Esophagus muscularis mucosa (tissue), 4 donors: ENCODE measurements around the gene PMVK. TPM values are rescaled to one million over a fixed set of nuclear protein-coding genes. Genes with fewer than 3 reads are reported as not detected.

Source experiments
- DNase-seq: peaks from one replicate; pipeline ENCODE4 v3.0.0-alpha.2; 2017; ENCODE audit errors: extremely low spot score
- H3K27ac ChIP-seq, 4 donors: fragments of 200-600 bp; sonication (generic); replicated peaks in 1 of 4; 1 replicate in 3 of 4; 2 replicates in 1 of 4; pipeline ENCODE4 v1.5.1; 2016 to 2019; ENCODE audit warnings: mild to moderate bottlenecking in 1 of 4
- H3K27me3 ChIP-seq, 4 donors: fragments of 200-600 bp; sonication (generic); one replicate each; pipeline versions ENCODE4 v1.5.1 to v1.6.0; 2016 to 2019
- H3K36me3 ChIP-seq, 4 donors: fragments of 200-600 bp; sonication (generic); one replicate each; pipeline ENCODE4 v1.5.1; 2016 to 2019
- H3K4me1 ChIP-seq, 4 donors: fragments of 200-600 bp; sonication (generic); one replicate each; pipeline ENCODE4 v1.5.1; 2016 to 2019
- H3K4me3 ChIP-seq, 4 donors: fragments of 200-600 bp; sonication (generic); 1 replicate in 2 of 4; 2 replicates in 2 of 4; pipeline ENCODE4 v1.5.1; 2016 to 2019; ENCODE audit warnings: mild to moderate bottlenecking in 4 of 4, moderate library complexity in 1 of 4
- H3K9me3 ChIP-seq, 4 donors: fragments of 200-600 bp; sonication (generic); 1 replicate in 3 of 4; 2 replicates in 1 of 4; pipeline ENCODE4 v1.5.1; 2016 to 2019
- EP300 ChIP-seq: sonication (generic); formaldehyde crosslinking; IDR thresholded peaks from one replicate; pipeline ENCODE4 v1.6.1; 2017; ENCODE audit warnings: antibody characterized with exemption
- POLR2A ChIP-seq: fragments of 450-650 bp; IDR thresholded peaks from one replicate; pipeline ENCODE4 v1.6.1; 2017; ENCODE audit warnings: antibody characterized with exemption, moderate library complexity, mild to moderate bottlenecking, low read depth
- POLR2AphosphoS5 ChIP-seq, 2 donors: sonication (generic); formaldehyde crosslinking; IDR thresholded peaks; one replicate each; pipeline ENCODE4 v1.6.1; 2017; ENCODE audit warnings: antibody characterized with exemption in 2 of 2
- WGBS: methylation state at CpG from one replicate; pipeline ENCODE4 v1.1.5; 2018; 5-methylcytosine and 5-hydroxymethylcytosine counted together
- intact Hi-C: fragments of 100-400 bp; cut with DNase I; formaldehyde crosslinking; loops from one replicate; pipeline ENCODE4 v1.15.1; 2023
- total RNA-seq, 4 donors: library from RNA; depleted of rRNA; stranded (reverse); fragments of >200 nt; gene quantifications; one replicate each; pipeline versions ENCODE4 v1.1.0 to v1.2.1, GENCODE V29; 2016
- TF ChIP-seq, protein P1 (sequence below), 3 experiments: fragments of 200-600 bp in 2 of 3; fragments of 450-650 bp in 1 of 3; sonication (generic) in 2 of 3; IDR thresholded peaks; one replicate each; pipeline ENCODE4 v1.5.1; 2017 to 2019; ENCODE audit warnings: antibody characterized with exemption in 3 of 3, mild to moderate bottlenecking in 2 of 3, moderate library complexity in 1 of 3

The PMVK gene
- total RNA-seq, 4 donors from 2014 or later, result 15.9 to 26.2 (median 20.0) TPM

DNA sequence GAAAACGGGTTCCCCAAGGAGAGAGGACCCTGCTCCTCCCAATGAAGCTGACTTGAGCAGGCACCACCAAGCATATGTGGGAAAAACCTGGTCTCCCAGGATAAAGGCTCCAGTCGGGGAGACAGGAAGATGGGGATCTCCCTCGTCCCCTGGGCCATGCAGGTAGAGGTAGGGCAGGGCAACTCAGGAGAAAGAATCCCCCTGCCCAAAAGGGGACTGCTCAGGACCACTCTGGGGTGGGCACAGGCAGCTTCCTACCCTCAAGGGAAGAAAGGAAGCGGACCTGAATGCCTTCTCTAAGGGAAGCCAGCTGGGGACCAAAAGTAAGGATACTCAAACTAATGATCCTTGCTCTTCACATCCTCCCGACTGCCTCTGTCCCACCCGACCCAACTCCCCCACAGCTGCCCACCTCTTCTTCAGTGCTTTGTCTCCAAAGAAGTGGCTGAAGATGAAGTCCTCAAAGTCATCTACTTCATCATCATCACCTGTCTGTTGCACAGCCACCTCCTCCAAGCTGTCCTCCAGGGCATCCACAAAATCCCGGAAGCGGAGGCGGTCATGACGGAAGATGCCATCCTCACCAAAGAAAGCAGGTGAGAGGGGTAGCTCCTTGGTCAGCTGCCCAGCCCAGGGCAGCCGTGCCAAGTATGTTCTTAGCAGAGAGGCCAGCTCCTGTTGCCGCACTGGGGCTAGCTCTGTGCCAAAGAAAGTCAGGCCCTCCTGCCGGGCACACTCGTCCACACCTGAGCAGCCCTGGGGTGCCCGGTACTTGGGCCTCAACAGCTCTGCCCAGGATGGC is 8.8 kb upstream of the PMVK start:
- Histone ChIP-seq H3K27me3 (no peaks in the 10 kb centered on the region), H3K4me1 (peaks cover 31 to 41% (median 40%) of the 10 kb centered on the region in 4 donors), H3K4me3 (no peak overlapping the region), H3K36me3 (peaks cover 13 to 52% (median 34%) of the 10 kb centered on the region in 4 donors), H3K27ac (peak overlapping the region in 2 of 4 donors; percentile 25 to 97), H3K9me3 (no peaks in the 10 kb centered on the region)
- intact Hi-C loops, result no loop called here
- no peak for DNase-seq
- 68% methylated on average over 10 of the region's 15 CpGs for WGBS
- TF ChIP-seq POLR2AphosphoS5 (IDR thresholded peaks at IDR 0.05) (no peak), POLR2A (no peak), EP300 (no peak)
- TF ChIP-seq, protein P1, sequence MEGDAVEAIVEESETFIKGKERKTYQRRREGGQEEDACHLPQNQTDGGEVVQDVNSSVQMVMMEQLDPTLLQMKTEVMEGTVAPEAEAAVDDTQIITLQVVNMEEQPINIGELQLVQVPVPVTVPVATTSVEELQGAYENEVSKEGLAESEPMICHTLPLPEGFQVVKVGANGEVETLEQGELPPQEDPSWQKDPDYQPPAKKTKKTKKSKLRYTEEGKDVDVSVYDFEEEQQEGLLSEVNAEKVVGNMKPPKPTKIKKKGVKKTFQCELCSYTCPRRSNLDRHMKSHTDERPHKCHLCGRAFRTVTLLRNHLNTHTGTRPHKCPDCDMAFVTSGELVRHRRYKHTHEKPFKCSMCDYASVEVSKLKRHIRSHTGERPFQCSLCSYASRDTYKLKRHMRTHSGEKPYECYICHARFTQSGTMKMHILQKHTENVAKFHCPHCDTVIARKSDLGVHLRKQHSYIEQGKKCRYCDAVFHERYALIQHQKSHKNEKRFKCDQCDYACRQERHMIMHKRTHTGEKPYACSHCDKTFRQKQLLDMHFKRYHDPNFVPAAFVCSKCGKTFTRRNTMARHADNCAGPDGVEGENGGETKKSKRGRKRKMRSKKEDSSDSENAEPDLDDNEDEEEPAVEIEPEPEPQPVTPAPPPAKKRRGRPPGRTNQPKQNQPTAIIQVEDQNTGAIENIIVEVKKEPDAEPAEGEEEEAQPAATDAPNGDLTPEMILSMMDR (IDR thresholded peaks at IDR 0.05), result no peak

DNA sequence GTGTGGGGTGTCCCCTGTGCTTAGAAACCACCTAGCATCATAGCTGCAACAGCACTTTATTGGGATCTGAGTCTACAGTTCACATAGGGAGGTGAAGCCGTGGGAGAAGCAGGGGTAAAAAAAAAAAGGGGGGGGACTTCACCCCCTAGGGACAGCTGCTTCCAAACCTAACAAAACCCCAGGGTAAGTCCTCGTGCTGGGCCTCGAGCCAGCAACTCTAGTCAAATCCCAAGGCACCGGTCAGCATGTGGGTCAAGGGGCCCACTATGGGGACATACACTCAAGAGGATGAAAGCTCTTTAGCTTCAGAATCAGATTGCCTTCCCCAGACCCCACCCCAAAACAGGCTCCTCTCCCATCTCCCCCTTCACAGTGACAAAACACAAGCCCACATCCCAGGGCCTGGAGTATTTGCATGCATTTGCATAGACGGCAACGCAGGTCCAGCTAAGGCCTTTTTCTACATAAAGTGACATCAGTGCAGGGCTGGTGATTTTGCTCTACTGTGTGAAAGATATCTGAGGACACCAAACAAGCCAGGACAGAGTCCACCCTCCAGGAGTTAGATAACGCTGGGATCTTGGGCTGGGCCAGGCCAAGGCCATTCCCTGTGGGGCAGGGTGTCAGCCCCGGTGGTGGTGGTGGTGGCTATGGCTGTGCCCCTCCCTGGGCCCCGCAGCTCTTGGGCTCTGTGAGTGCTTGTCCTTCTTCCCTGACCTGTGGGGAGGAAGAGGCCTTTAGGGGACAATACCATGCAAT is 8.1 kb upstream of the PMVK start:
- Histone ChIP-seq H3K27ac (peak overlapping the region; percentile 25 to 97 (median 58)), H3K9me3 (no peaks in the 10 kb centered on the region), H3K4me1 (peaks cover 38 to 48% (median 47%) of the 10 kb centered on the region in 4 donors), H3K4me3 (no peak overlapping the region), H3K27me3 (no peaks in the 10 kb centered on the region), H3K36me3 (peaks cover 8 to 46% (median 31%) of the 10 kb centered on the region in 4 donors)
- intact Hi-C loops, result no loop called here
- WGBS, result 31% methylated on average over 8 of the region's 9 CpGs
- DNase-seq, result no peak
- TF ChIP-seq POLR2AphosphoS5 (IDR thresholded peaks at IDR 0.05) (no peak), EP300 (no peak), POLR2A (no peak)
- TF ChIP-seq, protein P1 (IDR thresholded peaks at IDR 0.05), result no peak

DNA sequence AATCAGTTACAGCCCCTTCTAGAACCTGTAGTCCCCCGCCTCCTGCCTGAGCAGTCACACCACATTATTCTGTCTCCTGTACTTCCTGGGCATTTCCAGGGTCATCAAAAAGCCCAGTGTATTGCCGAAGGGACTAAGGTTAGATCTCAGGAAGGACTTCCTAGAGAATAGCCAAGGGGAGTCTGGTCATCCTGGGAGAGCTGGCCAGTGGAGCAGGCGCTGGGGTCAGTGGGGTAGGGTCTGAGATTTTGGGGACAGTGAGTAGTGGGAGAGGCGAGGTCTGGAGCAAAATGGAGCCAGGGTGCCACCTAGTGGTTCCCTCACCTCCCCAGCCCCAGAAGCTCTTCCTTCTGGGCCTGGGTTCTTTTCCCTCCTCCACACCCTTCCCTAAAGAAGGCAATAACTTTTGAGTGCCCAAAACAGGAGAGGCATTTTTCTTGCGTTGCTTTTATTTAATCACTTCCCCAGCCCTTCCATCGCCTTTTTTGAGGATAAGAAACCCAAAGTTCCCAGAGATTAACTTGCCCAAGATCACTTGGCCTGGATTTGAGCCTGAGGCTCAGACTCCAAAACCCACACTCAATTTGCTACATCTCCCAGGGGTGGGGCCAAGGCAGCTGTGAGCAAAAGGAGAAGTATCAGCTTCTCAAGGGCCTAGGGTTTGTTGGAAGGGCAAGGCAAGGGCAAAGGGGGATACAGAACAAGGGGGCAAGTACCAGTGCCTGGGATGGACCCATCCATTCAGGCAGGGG is 7.3 kb upstream of the PMVK start:
- Histone ChIP-seq H3K27ac (peak overlapping the region; percentile 25 to 97 (median 58)), H3K27me3 (no peaks in the 10 kb centered on the region), H3K36me3 (peaks cover 8 to 45% (median 31%) of the 10 kb centered on the region in 4 donors), H3K4me1 (peaks cover 39 to 52% (median 49%) of the 10 kb centered on the region in 4 donors), H3K9me3 (no peaks in the 10 kb centered on the region), H3K4me3 (no peak overlapping the region)
- no peak for TF ChIP-seq POLR2AphosphoS5 (IDR thresholded peaks at IDR 0.05)
- TF ChIP-seq, protein P1 (IDR thresholded peaks at IDR 0.05), result peak; percentile 60 to 79 (median 63)
- WGBS, result 49% methylated on average over 6 of the region's 6 CpGs
- intact Hi-C loops, result no loop called here
- no peak for DNase-seq

DNA sequence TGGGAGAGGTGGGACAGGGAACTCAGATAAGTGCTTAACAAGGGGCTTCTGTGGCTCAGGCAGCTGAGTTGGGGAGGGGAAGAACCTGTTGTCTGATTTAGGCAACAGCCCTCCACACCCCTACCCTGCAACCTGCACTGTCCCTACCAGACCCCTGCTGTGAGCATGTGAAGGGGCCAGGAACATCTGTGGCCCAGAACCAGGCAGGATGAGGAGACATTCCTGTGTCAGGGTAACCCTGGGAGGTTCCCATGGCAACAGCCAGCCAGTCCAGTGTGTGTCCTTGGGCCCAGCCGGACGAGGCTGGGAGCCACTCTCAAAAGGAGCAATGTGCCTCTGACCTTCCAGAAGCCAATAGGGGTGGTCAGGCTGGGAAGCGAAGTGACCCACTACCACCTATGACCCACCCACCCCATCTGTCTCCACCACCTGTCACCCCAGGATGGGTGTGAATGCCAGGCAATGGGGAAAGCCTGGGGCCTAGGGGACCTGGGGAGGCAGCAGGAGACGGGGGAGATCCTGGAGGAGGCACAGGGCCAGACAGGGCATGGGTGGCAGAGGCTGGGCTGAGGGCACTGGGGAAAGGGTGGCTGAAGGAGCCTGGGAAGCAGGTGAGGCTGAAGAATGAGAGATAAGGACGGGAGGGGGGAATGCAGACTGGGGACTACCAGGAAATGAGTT is 5.0 kb upstream of the PMVK start:
- no peak for DNase-seq
- intact Hi-C loops, result no loop called here
- TF ChIP-seq, protein P1 (IDR thresholded peaks at IDR 0.05), result no peak
- TF ChIP-seq EP300 (no peak), POLR2AphosphoS5 (IDR thresholded peaks at IDR 0.05) (no peak), POLR2A (no peak)
- Histone ChIP-seq H3K4me1 (peaks cover 50 to 66% (median 63%) of the 10 kb centered on the region in 4 donors), H3K9me3 (no peaks in the 10 kb centered on the region), H3K27me3 (no peaks in the 10 kb centered on the region), H3K36me3 (peaks cover 0 to 24% (median 14%) of the 10 kb centered on the region in 4 donors), H3K4me3 (no peak overlapping the region), H3K27ac (peak overlapping the region; percentile 25 to 97 (median 44))
- WGBS, result 79% methylated on average over 3 of the region's 5 CpGs
